DMS79 (cell line): ENCODE data around the gene NEUROG1.

Source experiments
- DNase-seq: peaks from one replicate; lab custom pipeline; 2025; lab: John Stamatoyannopoulos, UW

The NEUROG1 gene

GRCh38 chr5:135564331-135564730 lies 28.6 kb upstream of the NEUROG1 start:
- DNase-seq = no peak

GRCh38 chr5:135561266-135561665 lies 25.5 kb upstream of the NEUROG1 start:
- no peak for DNase-seq

DNA sequence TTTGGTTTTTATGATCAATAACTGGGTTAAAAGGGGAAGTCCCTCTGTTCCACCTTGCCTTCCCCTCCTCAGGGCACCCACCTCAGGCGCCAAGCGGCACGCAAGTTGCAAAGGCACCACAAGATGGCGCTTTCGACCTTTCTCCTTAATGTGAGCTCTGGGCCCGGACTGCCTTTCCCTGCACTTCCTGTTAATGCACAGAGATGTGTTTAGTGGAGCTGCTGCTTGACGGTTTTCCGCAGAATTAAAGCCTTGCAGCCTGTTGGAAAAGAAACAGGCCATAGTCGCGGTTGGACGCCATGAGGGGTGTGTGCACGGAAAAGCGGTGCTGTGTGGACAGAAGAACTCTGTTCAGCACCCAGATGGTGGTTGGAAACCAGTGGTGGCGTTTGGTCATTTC lies 25.1 kb upstream of the NEUROG1 start:
- peak; percentile 13 for DNase-seq

- DNase-seq = no peak
These were observed 23.6 kb upstream of the NEUROG1 start for GRCh38 chr5:135559354-135559753.

- DNase-seq = no peak
These were observed 21.5 kb upstream of the NEUROG1 start for GRCh38 chr5:135557076-135557838.

- DNase-seq = no peak
These were observed 20.9 kb upstream of the NEUROG1 start for GRCh38 chr5:135556620-135557019.

DNA sequence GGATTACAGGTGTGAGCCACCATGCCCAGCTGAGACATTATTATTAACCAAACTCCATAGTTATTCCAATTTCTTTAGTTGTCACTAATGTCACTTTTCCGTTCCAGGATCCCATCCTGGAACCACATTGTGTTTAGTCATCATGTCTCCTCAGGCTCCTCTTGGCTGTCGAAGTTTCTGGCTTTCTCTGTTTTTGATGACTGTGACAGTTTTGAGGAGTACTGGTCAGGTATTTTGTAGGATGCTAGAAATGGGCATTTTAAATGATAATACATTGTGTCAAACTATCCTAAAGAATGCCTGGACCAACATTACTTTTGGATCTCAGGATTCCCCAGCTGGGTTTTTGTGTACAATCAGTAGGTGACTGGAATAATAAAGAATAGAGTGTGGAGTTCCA lies 19.8 kb upstream of the NEUROG1 start:
- no peak for DNase-seq

DNA sequence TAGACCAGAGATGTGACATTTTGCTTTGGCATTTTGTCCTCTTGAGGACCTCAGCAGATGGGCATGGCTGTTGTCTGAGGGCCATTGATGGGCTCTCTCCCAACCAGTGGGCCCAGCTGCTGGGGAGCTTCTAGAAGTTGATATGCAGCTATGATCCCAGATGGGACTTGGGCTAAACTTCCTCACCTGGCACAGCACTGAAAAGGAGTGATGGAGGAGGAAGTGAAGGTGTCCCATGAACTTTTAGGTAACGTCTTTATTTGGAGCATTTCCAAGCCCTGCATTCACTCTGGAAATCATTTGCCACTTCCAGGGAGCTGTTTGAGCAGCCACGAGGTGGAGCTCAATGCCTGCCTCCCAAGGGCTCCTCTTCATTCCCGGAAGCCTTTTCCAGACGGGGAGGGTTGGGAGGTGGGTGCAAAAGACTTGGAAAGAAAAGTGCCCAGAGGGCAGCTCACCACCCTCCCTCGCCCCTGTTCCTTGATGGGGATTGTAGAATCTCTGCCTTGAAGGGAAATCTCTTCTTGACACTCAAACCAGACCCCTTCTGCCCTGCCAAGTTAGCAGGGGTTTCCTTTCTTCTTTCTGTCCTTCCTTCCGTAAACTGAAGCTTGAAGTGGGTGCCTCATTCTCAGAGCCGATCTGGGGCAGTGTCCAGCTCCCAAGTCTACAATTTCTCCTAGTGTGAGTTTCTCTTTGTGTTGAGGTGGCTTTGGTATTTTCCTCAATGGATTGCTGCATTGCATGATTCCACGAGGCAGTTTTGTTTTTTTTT lies 18.1 kb upstream of the NEUROG1 start:
- no peak for DNase-seq

- peak; percentile 28 for DNase-seq
These were observed 16.1 kb upstream of the NEUROG1 start for GRCh38 chr5:135551593-135552447.

DNA sequence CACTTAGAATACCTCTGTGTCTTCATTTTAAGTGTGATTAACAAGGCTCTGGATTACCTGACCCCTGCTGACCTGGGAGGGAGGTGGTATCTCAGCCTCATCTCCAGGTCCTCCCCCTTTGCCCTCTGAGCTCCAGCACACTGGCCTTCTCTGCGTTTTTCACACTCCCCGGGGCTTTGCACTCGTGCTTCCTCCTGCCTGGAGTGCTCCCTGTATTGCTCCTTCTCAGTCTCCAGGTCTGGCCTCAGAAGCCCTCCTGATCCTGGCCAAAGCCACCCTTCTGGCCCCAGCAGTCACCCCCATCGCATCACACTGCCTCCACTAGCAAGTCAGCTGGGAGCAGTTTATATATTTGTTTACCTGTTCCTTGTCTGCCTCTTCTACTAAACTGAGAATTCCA lies 13.6 kb upstream of the NEUROG1 start:
- DNase-seq = no peak

DNA sequence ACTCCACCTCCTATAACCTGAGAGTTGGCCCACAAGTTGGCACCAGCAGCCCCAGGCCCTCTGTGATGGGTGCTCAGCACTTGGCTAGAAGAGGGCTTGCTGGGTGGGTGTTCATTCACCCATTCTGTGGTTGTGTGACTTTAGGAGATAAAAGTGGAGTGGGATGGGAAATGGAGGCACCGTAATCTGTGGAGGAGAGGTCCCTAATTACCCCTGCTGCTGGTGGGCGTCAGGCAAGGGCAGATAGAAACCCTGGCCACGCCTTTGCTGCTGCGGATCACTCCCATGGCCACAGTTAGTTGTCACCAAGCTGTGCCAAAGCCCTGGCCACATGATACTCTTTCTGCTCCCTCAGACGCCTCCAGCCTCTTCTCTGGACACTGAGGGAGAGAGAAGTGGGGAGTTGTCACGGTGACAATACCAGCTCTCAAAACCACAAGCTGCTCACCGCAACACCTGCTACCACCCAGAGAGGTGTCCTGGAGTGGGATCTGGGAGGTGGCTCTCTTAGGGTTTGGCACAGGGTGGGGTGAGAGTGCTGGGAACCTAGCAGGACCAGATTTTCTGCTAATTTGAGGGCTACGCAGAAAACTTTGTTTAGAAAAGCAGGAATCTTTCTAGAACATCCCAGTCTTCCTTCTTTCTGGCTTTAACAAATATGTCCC lies 12.0 kb upstream of the NEUROG1 start:
- DNase-seq = peak; percentile 59

- no peak for DNase-seq
These were observed 11.1 kb upstream of the NEUROG1 start for GRCh38 chr5:135546912-135547311.

DNA sequence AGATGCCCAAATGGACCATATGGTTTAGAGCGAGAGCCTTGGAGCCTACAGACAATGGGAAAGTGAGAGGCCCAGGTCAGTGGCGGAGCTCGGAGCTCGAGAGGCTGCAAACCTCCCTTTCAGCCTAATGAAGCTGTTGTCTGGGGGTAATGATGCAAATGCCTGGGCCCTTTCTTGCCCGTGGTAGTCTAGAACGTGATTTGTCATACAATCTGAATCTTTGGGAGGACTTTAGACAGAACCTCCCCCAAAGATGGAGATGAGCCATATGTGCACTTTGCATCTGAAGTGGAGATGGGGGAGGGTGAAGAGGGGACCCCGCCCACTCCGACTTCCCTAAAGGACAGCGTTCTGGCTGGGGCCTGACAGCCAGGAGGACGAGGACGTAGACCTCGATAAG lies 10.3 kb upstream of the NEUROG1 start:
- no peak for DNase-seq

GRCh38 chr5:135545099-135545498 lies 9.3 kb upstream of the NEUROG1 start:
- no peak for DNase-seq

DNA sequence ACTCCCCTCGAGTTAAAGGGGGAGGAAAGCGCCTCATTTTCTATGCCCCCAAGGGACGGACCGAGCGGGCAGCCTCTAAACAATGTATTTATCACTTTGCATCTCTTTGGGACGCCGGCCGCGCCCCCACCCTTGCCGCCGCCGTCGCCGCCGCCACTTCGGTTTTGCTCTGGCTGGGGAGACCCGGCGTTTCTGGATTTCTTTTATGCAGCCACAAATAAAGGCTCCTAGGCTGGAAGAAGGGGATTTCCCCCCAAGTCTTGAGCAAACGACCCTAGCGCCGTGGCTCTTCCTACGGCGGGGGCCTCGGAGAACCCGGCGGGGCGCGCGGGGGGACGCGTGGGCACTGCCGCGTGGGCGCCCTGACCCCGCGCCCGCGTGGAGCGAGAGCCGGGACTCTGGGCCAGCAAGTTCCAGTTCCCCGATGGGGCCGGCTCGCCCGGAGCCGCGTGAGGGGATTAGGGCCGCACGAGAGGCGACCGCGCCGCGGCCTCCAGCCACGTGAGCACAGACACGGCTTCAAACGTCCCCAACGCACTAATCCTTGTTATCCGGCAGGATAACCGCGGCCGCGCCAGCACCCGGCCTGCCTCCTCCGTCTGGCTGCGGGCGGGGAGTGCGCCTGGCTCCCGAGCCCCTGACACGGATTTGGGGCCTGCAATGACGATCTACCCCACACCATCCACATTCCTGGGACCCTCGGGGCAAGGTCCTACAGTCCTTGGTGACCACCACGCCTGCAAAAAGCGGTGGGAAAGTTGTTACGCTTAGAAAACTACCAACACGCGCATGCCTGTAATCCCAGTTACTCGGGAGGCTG lies 7.9 kb upstream of the NEUROG1 start:
- DNase-seq = no peak

- no peak for DNase-seq
These were observed 7.3 kb upstream of the NEUROG1 start for GRCh38 chr5:135543001-135543484.

- DNase-seq = no peak
These were observed 6.2 kb upstream of the NEUROG1 start for GRCh38 chr5:135541807-135542502.

DNA sequence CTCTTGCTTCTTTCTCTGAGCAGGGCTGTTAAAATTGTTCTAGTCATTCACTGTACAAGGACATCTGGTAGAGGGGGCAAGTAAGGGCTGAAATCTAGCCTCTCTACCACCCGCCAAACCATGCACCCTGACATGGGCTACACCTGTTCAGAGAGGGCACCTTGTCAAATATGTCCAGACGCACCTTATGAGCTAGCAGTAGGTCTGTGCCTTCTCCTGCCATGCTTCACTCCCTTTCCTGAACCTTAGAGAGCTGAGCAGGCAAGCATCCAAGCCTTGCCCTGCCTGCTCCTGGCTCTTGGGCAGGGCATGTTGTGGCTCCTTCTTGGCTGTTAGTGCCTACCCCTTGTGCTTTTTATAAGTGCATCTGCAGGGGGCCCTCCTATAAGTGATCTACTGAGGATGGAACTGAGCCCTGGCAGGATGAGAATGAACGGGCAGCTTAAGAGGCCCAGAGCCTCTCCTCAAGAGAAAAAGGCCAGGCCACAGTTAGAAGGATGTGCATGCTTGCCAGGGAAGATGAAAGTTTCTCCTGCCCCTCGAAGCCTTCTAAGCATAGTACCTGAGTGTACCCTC lies 3.8 kb upstream of the NEUROG1 start:
- peak; percentile 43 for DNase-seq

- DNase-seq = no peak
These were observed 2.5 kb upstream of the NEUROG1 start for GRCh38 chr5:135538261-135538660.

- DNase-seq = no peak
These were observed 2.0 kb upstream of the NEUROG1 start for GRCh38 chr5:135537745-135538144.
